DOHH2 (cell line): ENCODE measurements around the gene KLHL14.
A peak's percentile ranks its signal among the peaks of the same experiment; 100 is the strongest.

ENCODE experiments used
- H3F3A ChIP-seq: fragments of 200-600 bp; sonication (generic), shearing (Covaris generic); 2 replicates; pipeline ENCODE4 v1.6.0; 2016; ENCODE audit warnings: antibody characterized with exemption, mild to moderate bottlenecking; ENCODE audit not compliant: control insufficient read depth, insufficient read depth
- H3K27ac ChIP-seq: fragments of 200-600 bp; sonication (generic); 2 replicates; pipeline ENCODE4 v1.5.1; 2014; ENCODE audit warnings: low read depth, mild to moderate bottlenecking, low read length, moderate library complexity
- H3K27me3 ChIP-seq: fragments of 200-600 bp; sonication (generic); 2 replicates; pipeline ENCODE4 v1.6.1; 2014; ENCODE audit warnings: mild to moderate bottlenecking, low read length, mixed read lengths; ENCODE audit not compliant: control insufficient read depth
- H3K36me3 ChIP-seq: fragments of 200-600 bp; sonication (generic); 2 replicates; pipeline ENCODE4 v1.6.1; 2014; ENCODE audit warnings: mild to moderate bottlenecking, low read length, moderate library complexity, mixed read lengths; ENCODE audit not compliant: control insufficient read depth
- H3K4me1 ChIP-seq: fragments of 200-600 bp; sonication (generic); 2 replicates; pipeline ENCODE4 v1.6.1; 2014; ENCODE audit warnings: mild to moderate bottlenecking, low read length, mixed read lengths; ENCODE audit not compliant: control insufficient read depth
- H3K4me2 ChIP-seq: fragments of 200-600 bp; sonication (generic); 2 replicates; pipeline ENCODE4 v1.6.0; 2014; ENCODE audit warnings: mild to moderate bottlenecking, low read length, moderate library complexity
- H3K4me3 ChIP-seq: fragments of 200-600 bp; sonication (generic); 2 replicates; pipeline ENCODE4 v1.5.1; 2014; ENCODE audit warnings: mild to moderate bottlenecking, low read length, mixed read lengths
- H3K79me2 ChIP-seq: fragments of 200-600 bp; sonication (generic); 2 replicates; pipeline ENCODE4 v1.6.1; 2014; ENCODE audit warnings: mild to moderate bottlenecking, low read length, mixed read lengths; ENCODE audit not compliant: control insufficient read depth
- H3K9me2 ChIP-seq: fragments of 200-600 bp; sonication (generic); replicated peaks from 2 replicates; pipeline ENCODE4 v1.6.1; 2014; ENCODE audit warnings: mild to moderate bottlenecking, low read length, mixed read lengths; ENCODE audit not compliant: control insufficient read depth
- H3K9me3 ChIP-seq: fragments of 200-600 bp; sonication (generic); 2 replicates; pipeline ENCODE4 v1.6.1; 2014; ENCODE audit warnings: antibody characterized with exemption, low read length, mixed read lengths; ENCODE audit not compliant: control insufficient read depth, insufficient read depth
- H4K20me1 ChIP-seq: fragments of 200-600 bp; sonication (generic); 2 replicates; pipeline ENCODE4 v1.6.0; 2014; ENCODE audit warnings: low read depth, mild to moderate bottlenecking, antibody characterized with exemption, low read length, moderate library complexity; ENCODE audit not compliant: control insufficient read depth, insufficient read depth
- EZH2phosphoT487 ChIP-seq: fragments of 200-600 bp; sonication (generic); IDR thresholded peaks from 2 replicates; pipeline ENCODE4 v1.6.1; 2017; ENCODE audit warnings: borderline replicate concordance, mild to moderate bottlenecking, antibody characterized with exemption, low read length, moderate library complexity, mixed read lengths
- TF ChIP-seq, protein P1 (sequence below): fragments of 200-600 bp; sonication (generic); IDR thresholded peaks from one replicate; pipeline ENCODE4 v1.5.1; 2014; ENCODE audit warnings: antibody characterized with exemption, mild to moderate bottlenecking, low read depth, low read length; ENCODE audit not compliant: poor library complexity, severe bottlenecking

KLHL14 gene

DNA sequence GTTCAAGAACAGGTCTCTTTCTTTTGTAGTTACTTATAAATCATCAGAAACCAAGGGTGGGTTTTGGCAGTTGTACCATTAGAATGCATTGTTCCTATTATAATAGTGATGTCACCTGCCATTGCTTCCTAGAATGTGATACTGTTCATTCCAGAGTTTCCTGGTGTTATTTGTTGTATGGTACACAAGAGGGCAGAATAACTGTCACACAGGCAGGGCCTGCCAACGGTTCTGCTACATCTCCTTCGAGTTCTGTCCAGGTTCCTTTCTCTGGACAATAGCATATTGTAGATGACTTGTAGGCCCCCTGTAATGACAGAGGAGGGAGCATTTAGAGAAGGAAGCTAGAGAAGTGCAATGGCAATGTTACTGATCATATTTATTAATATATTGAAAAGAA lies 98.3 kb downstream of the KLHL14 start:
- Histone ChIP-seq H3K9me2 (no peaks in the 10 kb centered on the region), H3F3A (no peaks in the 10 kb centered on the region), H3K9me3 (no peaks in the 10 kb centered on the region), H3K79me2 (no peaks in the 10 kb centered on the region), H3K27me3 (no peaks in the 10 kb centered on the region), H4K20me1 (no peaks in the 10 kb centered on the region), H3K27ac (no peak overlapping the region), H3K4me3 (no peak overlapping the region), H3K4me2 (no peak overlapping the region), H3K36me3 (peaks cover 30% of the 10 kb centered on the region), H3K4me1 (peaks cover 12% of the 10 kb centered on the region)
- TF ChIP-seq EZH2phosphoT487: no peak
- TF ChIP-seq, protein P1, sequence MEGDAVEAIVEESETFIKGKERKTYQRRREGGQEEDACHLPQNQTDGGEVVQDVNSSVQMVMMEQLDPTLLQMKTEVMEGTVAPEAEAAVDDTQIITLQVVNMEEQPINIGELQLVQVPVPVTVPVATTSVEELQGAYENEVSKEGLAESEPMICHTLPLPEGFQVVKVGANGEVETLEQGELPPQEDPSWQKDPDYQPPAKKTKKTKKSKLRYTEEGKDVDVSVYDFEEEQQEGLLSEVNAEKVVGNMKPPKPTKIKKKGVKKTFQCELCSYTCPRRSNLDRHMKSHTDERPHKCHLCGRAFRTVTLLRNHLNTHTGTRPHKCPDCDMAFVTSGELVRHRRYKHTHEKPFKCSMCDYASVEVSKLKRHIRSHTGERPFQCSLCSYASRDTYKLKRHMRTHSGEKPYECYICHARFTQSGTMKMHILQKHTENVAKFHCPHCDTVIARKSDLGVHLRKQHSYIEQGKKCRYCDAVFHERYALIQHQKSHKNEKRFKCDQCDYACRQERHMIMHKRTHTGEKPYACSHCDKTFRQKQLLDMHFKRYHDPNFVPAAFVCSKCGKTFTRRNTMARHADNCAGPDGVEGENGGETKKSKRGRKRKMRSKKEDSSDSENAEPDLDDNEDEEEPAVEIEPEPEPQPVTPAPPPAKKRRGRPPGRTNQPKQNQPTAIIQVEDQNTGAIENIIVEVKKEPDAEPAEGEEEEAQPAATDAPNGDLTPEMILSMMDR: peak; percentile 21

DNA sequence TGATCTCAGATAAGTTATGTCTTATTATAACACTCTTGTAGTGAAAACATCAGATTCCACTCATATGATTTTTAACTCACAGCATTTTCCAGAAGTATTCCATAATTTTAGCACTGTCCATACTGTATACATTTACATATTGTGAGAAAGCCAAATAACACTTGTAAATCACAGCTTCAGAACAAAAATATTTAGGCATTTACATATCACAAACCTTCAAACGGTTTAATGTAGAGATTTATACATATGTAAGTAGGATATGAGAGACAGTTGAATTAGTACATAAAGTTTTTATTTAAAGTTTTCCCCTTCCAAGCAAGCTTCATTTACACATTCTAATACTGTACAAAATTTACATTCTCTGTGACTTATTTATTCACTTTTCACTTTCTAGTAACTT lies 100.4 kb downstream of the KLHL14 start:
- H3F3A ChIP-seq: no peaks in the 10 kb centered on the region
- no peaks in the 10 kb centered on the region for H4K20me1 ChIP-seq
- H3K9me2 ChIP-seq: no peaks in the 10 kb centered on the region
- H3K9me3 ChIP-seq: no peaks in the 10 kb centered on the region
- TF ChIP-seq, protein P1: no peak
- TF ChIP-seq EZH2phosphoT487: no peak
- H3K4me2 ChIP-seq: no peak overlapping the region
- H3K27ac ChIP-seq: no peak overlapping the region
- peaks cover 24% of the 10 kb centered on the region for H3K36me3 ChIP-seq
- peaks cover 12% of the 10 kb centered on the region for H3K4me1 ChIP-seq
- H3K79me2 ChIP-seq: no peaks in the 10 kb centered on the region
- H3K4me3 ChIP-seq: no peak overlapping the region
- no peaks in the 10 kb centered on the region for H3K27me3 ChIP-seq

DNA sequence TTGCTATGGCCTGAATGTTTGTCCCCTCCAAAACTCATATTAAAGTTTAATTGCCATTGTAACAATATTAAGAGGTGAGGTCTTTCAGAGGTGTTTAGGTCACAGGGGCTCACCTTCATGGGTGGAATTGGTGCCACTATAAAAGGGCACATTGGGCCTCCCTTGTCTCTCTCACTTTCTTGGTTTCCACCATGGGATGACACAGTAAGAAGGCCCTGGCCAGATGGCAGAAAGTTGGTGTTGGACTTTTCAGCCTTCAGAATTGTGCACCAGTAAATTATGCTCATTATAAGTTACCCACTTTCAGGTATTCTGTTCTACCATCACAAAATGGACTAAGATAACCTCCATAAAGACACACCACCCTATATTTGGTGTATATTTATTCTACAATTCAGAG lies 102.1 kb downstream of the KLHL14 start:
- no peaks in the 10 kb centered on the region for H3K9me3 ChIP-seq
- no peak overlapping the region for H3K27ac ChIP-seq
- no peaks in the 10 kb centered on the region for H3F3A ChIP-seq
- no peaks in the 10 kb centered on the region for H3K9me2 ChIP-seq
- H3K79me2 ChIP-seq: no peaks in the 10 kb centered on the region
- H3K4me3 ChIP-seq: no peak overlapping the region
- no peaks in the 10 kb centered on the region for H4K20me1 ChIP-seq
- no peak overlapping the region for H3K4me2 ChIP-seq
- H3K4me1 ChIP-seq: peaks cover 9% of the 10 kb centered on the region
- peaks cover 11% of the 10 kb centered on the region for H3K36me3 ChIP-seq
- TF ChIP-seq, protein P1: no peak
- no peak for TF ChIP-seq EZH2phosphoT487
- H3K27me3 ChIP-seq: no peaks in the 10 kb centered on the region
